HG02610 (cell line): Measurements from ENCODE around the gene LONP1.
"Not testable (repeated sequence)": the region's sequence is repeated elsewhere in the genome, so short reads cannot be mapped to it uniquely, and the experiment has no call there.

Source experiments
- ATAC-seq: cut with Tn5 transposase; IDR thresholded peaks from one replicate; pipeline ENCODE4 v1.9.1; 2021; ENCODE audit warnings: mild to moderate bottlenecking, moderate library complexity; ENCODE audit not compliant: unreplicated experiment

The LONP1 gene

DNA sequence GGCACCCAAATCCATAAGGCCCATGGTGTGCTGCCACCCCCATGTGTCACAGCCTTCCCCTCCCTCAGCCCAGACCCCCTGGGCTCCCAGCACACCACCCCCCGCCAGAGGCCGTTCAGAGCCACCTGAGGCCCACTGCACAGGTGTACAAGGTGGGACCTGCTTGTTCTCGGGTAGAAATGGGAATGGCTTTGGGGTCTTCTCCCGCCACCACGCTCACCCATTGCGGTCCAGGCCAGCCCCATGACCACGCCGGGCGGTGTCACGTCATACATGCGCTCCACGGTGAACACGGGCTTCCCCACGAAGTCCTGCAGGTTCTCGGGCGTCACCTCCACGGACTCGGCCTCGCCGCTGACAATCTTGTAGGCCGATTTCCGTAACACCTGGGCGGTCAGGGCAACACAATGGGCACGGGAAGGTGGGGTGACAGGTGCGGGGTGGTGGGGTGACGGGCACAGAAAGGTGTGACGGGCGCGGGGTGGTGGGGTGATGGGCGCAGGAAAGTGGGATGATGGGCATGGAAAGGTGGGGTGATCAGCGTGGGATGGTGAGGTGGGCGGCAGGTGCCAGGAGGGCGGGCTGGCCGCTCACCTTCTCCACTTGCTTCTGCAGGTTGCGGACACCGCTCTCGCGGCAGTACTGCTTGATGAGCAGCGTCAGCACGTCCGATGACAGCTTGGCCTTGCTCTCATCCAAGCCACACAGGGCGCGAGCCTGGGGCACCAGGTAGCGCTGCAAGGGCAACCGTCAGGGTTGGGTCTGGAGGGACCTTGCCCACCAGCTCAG, 25.6 kb downstream of the LONP1 start:
- no peak for ATAC-seq

DNA sequence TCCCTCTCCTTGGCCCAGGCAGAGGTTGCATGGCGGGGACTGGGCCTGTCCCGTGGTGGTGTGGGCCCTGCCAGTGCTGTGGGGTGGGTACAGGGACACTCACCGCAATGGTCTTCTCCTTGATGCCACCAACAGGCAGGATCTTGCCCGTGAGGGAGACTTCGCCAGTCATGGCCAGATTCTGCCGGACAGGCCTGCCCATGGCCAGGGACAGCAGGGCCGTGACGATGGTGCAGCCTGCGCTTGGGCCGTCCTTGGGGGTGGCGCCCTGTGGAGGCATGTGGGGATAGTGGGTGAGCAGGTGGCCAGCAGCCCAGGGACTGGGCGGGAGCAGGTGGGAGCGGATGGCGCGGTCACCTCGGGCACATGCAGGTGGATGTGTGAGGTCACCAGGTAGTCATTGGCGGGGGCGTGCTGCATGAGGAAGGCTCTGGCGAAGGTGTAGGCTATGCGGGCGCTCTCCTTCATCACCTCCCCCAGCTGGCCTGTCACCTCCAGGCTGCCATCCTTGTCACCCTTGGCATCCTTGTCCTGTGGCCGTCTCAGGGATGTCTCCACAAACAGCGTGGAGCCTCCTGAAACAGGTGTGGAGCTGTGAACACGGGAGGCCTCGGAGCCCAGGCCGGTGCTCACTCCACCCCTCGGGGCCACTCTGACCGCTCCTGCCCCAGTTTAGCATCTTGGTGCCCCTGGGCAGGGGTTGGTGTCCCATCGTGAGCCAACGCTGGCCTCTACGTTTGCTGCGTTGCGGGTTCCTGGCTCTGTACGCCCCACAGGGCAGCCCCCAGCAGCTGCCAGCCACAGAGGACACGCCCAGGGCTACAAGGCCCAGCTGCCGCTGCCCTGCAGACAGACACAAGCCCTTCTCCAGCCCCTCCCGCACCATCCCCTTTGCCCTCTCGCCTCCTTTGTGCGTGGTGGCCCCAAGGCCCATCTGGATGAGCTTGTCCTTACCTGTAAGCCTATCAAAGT, 26.5 kb downstream of the LONP1 start:
- no peak for ATAC-seq

- ATAC-seq, result no peak
Observed at GRCh38 chr19:5692723-5693194, 27.2 kb downstream of the LONP1 start.

DNA sequence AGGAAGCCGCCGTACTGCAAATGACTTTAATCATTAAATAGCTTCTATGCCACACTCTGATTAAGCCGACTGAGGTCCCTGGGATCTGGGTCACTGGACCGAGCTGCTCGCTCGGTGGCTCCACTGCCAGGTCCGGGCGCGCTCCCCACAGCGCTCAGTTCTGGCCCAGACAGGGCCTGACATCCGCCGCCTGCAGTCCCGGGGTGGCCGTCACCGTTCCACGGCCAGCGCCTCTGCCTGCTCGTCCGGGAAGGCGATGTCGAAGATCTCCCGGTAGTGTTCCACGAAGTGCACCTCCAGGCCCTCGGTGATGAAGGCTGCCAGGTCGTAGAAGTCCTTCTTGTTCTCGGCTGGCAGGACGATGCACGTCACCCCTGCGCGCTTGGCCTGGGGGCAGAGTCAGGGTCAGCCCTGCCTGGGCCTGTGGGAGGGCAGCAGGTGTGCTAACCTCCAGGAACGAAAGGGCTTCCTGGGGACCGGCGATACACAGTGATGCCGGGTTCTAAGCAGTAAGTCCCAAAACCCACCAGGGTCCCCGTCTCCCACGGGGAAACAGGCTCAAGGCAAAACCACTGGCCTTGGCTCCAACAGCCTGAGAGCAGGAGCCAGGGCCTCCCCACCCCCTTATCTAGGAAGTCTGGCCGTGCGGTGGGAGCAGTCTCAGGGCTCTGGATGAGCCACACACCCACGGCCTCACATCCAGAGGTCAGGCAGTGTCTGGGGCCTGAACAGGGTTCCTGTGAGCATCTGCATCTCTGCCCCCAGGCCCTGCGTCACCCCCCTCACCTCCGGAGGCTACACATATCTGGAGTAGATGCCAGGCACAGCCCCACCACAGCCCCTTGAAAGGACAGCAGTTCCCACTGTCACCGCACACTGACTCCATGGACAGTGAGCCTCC, 27.9 kb downstream of the LONP1 start:
- no peak for ATAC-seq

DNA sequence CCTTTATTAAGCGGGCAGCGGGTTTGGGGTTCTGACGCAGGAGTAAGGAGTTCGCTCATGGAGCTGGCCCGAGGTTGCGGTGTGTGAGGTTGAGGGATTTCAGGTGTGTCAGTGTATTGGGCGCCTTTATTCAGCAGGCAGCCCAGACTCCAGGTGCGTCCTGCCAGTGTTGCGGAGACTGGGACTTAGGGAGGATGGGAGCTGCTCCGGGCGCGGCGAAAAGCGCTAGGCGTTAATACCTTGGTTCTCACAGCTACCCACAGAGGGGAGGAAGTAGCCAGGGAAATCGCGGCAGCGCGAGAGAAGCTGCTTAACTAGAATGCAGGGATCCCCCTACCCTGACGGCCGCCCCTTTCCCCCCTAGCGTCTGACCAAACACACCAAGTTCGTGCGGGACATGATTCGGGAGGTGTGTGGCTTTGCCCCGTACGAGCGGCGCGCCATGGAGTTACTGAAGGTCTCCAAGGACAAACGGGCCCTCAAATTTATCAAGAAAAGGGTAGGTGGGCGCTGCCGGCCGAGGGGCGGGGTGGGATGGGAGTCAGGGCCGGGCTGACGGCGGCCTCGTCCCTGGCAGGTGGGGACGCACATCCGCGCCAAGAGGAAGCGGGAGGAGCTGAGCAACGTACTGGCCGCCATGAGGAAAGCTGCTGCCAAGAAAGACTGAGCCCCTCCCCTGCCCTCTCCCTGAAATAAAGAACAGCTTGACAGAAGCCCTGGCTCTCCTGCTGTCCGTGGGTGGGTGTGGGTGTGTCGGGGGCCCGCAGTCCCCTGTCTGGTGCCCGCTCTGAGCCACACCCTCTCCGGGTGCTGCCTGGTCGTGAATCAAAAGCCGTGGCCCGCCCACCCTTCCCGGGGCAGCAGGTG, 28.8 kb downstream of the LONP1 start:
- no peak for ATAC-seq

- ATAC-seq, result peak; percentile 40
Observed at GRCh38 chr19:5690125-5690954, 29.6 kb downstream of the LONP1 start, which contains the start of gene RPL36. TSS of gene RPL36 (plus strand) at chr19:5690295. CDS start at chr19:5690508, 213 bp downstream.

DNA sequence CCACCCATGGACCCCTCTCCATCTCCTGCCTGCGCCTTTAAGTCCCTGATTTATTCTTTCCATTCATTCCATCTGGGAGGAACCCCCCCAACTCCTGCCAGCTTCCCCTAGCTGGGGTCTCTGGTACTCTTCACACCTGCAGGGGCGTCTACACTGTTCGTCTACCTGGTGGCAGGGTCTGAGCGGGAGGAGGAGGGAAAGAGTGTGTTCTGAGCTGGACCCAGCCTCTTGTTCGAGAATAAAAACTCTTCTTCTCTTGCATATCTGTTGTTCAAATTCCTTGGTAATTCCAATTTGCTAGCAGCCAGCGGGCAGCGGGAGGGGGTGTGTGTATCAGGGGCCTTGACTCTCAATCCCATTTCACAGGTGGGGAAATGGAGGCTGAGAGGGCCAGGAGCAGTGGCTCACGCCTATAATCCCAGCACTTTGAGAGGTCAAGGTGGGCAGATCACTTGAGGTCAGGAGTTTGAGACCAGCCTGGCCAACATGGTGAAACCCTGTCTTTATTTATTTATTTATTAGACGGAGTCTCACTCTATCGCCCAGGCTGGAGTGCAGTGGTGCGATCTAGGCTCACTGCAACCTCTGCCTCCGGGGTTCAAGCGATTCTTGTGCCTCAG, 31.6 kb downstream of the LONP1 start:
- not testable (repeated sequence) for ATAC-seq

- ATAC-seq, result no peak
Observed at GRCh38 chr19:5687360-5688198, 32.4 kb downstream of the LONP1 start.

DNA sequence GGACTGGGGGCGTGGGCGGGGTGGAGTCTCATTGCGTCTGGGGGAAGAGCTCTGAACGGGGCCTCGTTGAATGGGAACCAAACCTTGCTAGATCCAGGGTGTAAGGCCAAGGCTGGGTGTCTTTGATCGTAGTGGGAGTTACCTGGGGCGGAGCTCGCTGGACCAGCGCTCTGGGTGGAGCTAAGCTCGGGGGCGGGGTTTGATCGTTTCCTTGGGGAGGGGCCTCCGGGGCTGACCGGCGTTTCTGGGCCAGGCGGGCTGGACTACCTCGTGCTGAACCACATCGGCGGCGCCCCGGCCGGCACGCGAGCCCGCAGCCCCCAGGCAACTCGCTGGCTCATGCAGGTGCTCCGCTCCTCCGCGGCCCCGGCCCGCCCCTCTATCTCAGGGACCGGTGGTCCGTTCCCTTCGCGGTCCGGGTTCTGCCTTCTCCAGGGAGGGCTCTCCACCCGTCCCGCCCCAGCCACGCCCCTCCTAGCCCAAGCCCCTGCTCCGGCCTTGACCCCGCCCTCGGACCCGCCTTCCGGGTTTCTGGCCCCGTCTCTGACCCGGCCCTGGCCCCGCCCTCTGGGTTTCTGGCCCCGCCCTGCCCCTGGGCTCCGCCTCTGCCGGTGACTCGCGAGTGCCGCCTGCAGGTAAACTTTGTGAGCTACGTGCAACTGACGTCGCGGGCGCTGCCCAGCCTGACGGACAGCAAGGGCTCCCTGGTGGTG, 33.1 kb downstream of the LONP1 start:
- peak; percentile 61 for ATAC-seq

- ATAC-seq, result no peak
Observed at GRCh38 chr19:5686326-5686646, 33.7 kb downstream of the LONP1 start.

DNA sequence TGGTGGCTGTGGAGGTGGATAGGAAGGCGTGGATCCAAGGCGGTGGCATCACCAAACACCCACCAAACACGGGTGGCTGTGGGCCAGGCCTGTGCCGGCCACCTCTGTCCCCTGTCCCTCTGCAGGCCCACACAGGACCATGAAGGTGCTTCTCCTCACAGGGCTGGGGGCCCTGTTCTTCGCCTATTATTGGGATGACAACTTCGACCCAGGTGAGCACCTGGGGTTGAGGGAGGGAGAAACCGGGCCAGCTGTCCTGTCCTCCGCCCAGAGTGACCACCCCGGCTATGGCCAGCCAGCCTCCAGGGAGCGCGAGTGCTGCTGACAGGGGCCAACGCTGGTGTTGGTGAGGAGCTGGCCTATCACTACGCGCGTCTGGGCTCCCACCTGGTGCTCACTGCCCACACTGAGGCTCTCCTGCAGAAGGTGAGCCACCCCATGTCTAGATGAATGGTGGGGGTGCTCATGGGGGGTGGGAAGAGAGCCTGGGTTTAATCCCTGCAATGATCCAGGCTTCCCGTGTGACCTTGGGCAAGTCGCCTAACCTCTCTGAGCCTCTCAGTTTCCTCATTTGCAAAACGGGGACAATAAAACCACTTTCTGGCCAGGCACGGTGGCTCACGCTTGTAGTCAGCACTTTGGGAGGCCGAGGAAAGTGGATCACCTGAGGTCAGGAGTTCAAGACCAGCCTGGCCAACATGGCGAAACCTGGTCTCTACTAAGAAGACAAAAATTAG, 35.1 kb downstream of the LONP1 start:
- ATAC-seq, result no peak

DNA sequence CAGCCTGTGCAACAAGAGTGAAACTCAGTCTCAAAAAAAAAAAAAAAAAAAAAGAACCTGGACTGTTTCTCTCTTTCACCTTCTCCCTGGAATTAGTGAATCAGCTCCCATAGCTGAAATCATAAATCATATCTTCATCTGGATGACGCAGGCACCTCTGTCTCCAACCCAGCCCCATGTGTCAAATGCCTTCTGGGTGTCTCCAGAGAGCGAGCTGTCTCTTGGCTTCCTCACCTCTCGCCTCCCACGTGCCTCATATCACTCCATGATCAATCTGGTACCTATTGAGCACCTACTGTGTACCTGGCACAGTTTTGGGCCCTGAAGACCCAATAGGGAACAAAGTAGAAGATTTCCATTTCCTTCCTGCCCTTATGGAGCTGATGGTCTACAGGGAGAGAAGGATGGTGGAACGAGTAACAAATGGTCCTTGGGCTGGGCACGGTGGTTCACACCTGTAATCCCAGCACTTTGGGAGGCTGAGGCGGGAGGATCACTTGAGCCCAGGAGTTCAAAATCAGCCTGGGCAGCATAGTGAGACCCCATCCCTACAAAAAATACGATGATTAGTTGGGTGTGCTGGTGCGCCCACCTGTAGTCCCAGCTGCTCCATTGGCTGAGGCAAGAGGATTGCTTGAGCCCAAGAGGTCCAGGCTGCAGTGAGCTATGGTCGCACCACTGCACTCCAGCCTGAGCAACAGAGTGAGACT, 36.6 kb downstream of the LONP1 start:
- no peak for ATAC-seq

DNA sequence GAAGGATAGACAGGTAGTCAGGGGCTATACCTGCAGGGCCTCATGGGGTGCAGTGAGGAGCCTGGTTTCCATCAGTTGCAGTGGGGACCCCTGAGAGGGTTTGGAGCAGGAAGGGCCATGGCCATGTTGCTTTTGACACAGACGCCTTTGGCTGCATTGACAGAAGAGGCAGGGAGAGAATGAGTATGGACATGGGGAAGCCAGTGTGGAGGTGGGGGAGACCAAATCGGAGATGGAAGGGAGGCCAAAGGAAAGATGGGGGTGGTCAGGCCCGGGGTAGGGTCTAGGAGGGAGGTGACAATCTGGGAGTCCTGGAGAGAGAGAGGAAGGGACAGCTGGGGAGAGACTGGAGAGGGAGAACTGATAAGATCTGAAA, 37.9 kb downstream of the LONP1 start:
- ATAC-seq, result no peak

DNA sequence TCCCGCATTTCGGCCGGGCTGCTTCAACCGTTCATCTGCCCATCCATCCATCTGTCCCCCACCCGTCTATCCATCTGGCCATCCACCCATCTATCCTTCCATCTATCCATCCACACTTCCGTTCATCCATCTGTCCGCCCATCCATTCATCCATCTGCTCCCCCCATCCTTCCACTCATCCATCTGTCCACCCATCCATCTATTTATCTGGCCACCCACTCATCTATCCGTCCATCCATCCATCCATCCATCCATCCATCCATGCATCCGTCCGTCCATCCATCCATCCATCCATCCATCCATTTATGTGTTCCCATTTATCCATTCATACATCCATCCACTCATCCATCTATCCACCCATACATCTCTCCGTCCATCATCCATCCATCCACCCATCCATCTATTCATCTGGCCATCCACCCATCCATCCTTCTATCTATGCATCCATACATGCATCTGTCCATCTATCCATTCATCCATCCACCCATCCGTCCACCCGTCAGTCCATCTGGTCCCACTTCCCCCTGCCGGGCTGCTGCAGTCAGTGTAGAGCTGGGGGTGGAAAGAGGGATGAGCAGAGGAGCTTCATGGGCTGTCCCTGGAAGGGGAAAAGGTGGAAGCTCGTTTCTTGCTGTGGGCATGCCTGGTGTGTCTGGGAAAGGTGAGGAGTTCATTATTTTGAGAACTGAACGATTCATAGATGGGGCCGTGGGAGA, 38.4 kb downstream of the LONP1 start:
- no peak for ATAC-seq
